Neural progenitor cell (in vitro differentiated cells): ENCODE results near the gene RPUSD1. TPM values are rescaled to one million over a fixed set of nuclear protein-coding genes. Genes with fewer than 3 reads are reported as not detected.
"Not testable (repeated sequence)": the region's sequence is repeated elsewhere in the genome, so short reads cannot be mapped to it uniquely, and the experiment has no call there.

Experiments used
- DNase-seq: peaks from one replicate; pipeline ENCODE4 v3.0.0-alpha.2; 2016; ENCODE audit warnings: low spot score
- H2AFZ ChIP-seq: fragments of 200-600 bp; sonication (generic); replicated peaks from 2 replicates; pipeline ENCODE4 v1.6.1; 2016; ENCODE audit warnings: antibody characterized with exemption
- H3F3A ChIP-seq: fragments of 200-600 bp; sonication (generic); 2 replicates; pipeline ENCODE4 v1.6.1; 2016; ENCODE audit warnings: antibody characterized with exemption, low read depth
- H3K27ac ChIP-seq: fragments of 200-600 bp; sonication (generic); 2 replicates; pipeline ENCODE4 v1.5.1; 2016; ENCODE audit warnings: mild to moderate bottlenecking
- H3K27me3 ChIP-seq: fragments of 200-600 bp; sonication (generic); 2 replicates; pipeline ENCODE4 v1.6.1; 2016; ENCODE audit warnings: mild to moderate bottlenecking, moderate library complexity
- H3K36me3 ChIP-seq: fragments of 200-600 bp; sonication (generic); 2 replicates; pipeline ENCODE4 v1.5.1; 2016
- H3K4me1 ChIP-seq: fragments of 200-600 bp; sonication (generic); 2 replicates; pipeline ENCODE4 v1.6.1; 2016; ENCODE audit warnings: mixed run types
- H3K4me2 ChIP-seq: fragments of 200-600 bp; sonication (generic); 2 replicates; pipeline ENCODE4 v1.6.1; 2016
- H3K4me3 ChIP-seq: fragments of 200-600 bp; sonication (generic); 2 replicates; pipeline ENCODE4 v1.5.1; 2016
- H3K79me2 ChIP-seq: fragments of 200-600 bp; sonication (generic); 2 replicates; pipeline ENCODE4 v1.6.1; 2016; ENCODE audit warnings: low read depth
- H3K9ac ChIP-seq: fragments of 200-600 bp; sonication (generic); 2 replicates; pipeline ENCODE4 v1.6.1; 2016
- H3K9me3 ChIP-seq: fragments of 200-600 bp; sonication (generic); 2 replicates; pipeline ENCODE4 v1.5.1; 2016; ENCODE audit warnings: low read depth
- H4K20me1 ChIP-seq: fragments of 200-600 bp; sonication (generic); 2 replicates; pipeline ENCODE4 v1.6.1; 2016; ENCODE audit warnings: low read depth
- H3K27ac Mint-ChIP-seq: 3 replicates; pipeline ENCODE4 v1.8.0; 2021; ENCODE audit warnings: mixed read lengths
- H3K27me3 Mint-ChIP-seq: 2 replicates; pipeline ENCODE4 v1.8.0; 2022; ENCODE audit warnings: low read depth, mild to moderate bottlenecking, inconsistent platforms, moderate library complexity, mixed read lengths; ENCODE audit not compliant: insufficient read depth
- H3K36me3 Mint-ChIP-seq: 3 replicates; pipeline ENCODE4 v1.8.0; 2021; ENCODE audit warnings: mixed read lengths
- H3K4me1 Mint-ChIP-seq: 3 replicates; pipeline ENCODE4 v1.8.0; 2021; ENCODE audit warnings: mixed read lengths
- H3K4me3 Mint-ChIP-seq: 3 replicates; pipeline ENCODE4 v1.8.0; 2021; ENCODE audit warnings: mild to moderate bottlenecking, moderate library complexity, mixed read lengths
- H3K9me3 Mint-ChIP-seq: 3 replicates; pipeline ENCODE4 v1.8.0; 2020; ENCODE audit warnings: mixed read lengths
- EZH2 ChIP-seq: fragments of 200-600 bp; sonication (generic); IDR thresholded peaks from 2 replicates; pipeline ENCODE4 v1.6.1; 2017; ENCODE audit warnings: antibody characterized with exemption, mild to moderate bottlenecking, moderate library complexity
- EZH2phosphoT487 ChIP-seq: fragments of 200-600 bp; sonication (generic); IDR thresholded peaks from 2 replicates; pipeline ENCODE4 v1.6.1; 2017; ENCODE audit warnings: antibody characterized with exemption
- total RNA-seq: library from RNA; depleted of rRNA; stranded (reverse); fragments of >200 nt; gene quantifications from 2 replicates; pipeline ENCODE4 v1.2.3, GENCODE V29; 2015; ENCODE audit warnings: low replicate concordance
- TF ChIP-seq, protein P1 (sequence below): fragments of 200-600 bp; sonication (generic); IDR thresholded peaks from 2 replicates; pipeline ENCODE4 v1.5.1; 2017; ENCODE audit warnings: antibody characterized with exemption, mild to moderate bottlenecking

The RPUSD1 gene, protein sequence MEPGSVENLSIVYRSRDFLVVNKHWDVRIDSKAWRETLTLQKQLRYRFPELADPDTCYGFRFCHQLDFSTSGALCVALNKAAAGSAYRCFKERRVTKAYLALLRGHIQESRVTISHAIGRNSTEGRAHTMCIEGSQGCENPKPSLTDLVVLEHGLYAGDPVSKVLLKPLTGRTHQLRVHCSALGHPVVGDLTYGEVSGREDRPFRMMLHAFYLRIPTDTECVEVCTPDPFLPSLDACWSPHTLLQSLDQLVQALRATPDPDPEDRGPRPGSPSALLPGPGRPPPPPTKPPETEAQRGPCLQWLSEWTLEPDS
- 5.6 and 22.7 TPM in 2 replicates for total RNA-seq

DNA sequence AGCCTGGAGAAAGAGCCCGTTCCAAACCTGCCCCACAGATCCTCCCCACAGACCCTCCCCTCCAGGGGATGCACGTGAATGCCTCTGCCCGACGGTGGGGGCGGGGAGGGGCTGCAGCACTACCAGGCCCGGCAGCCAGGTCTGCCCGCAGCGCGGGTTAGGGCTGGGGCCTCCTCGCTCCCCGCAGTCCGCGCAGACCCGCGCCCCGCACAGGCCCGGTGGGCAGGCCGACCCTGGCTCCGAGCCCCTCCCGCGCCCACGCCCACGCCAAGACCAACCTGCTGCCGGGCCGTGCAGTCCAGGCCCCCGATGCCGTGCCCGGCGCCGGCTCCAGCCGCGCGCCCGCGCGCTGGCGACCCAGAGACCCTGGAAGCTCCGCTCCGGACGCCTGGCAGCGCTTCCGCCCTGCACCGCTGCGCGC lies at the start of gene RPUSD1:
TSS of gene RPUSD1 (minus strand) at position 404 of the 421 bp plus-strand sequence. CDS start 644 bp downstream, outside the sequence.
- Mint-ChIP-seq H3K4me3 (peak within 1 kb of the TSS; percentile 90), H3K27ac (no peak within 1 kb of the TSS), H3K4me1 (peaks cover 5% of the 10 kb centered on the region), H3K36me3 (peaks cover 6% of the 10 kb centered on the region), H3K27me3 (no peaks in the 10 kb centered on the region), H3K9me3 (no peaks in the 10 kb centered on the region)
- Histone ChIP-seq H4K20me1 (peaks cover 41% of the 10 kb centered on the region), H3K9ac (peak within 1 kb of the TSS; percentile 79), H3K27me3 (no peaks in the 10 kb centered on the region), H3K27ac (no peak within 1 kb of the TSS), H2AFZ (peak within 1 kb of the TSS; percentile 63), H3K79me2 (peaks cover 27% of the 10 kb centered on the region), H3K4me1 (peaks cover 7% of the 10 kb centered on the region), H3F3A (peaks cover 3% of the 10 kb centered on the region), H3K9me3 (no peaks in the 10 kb centered on the region), H3K4me3 (peak within 1 kb of the TSS; percentile 99), H3K4me2 (peak within 1 kb of the TSS; percentile 100), H3K36me3 (no peaks in the 10 kb centered on the region)
- TF ChIP-seq EZH2, result no peak
- TF ChIP-seq, protein P1, sequence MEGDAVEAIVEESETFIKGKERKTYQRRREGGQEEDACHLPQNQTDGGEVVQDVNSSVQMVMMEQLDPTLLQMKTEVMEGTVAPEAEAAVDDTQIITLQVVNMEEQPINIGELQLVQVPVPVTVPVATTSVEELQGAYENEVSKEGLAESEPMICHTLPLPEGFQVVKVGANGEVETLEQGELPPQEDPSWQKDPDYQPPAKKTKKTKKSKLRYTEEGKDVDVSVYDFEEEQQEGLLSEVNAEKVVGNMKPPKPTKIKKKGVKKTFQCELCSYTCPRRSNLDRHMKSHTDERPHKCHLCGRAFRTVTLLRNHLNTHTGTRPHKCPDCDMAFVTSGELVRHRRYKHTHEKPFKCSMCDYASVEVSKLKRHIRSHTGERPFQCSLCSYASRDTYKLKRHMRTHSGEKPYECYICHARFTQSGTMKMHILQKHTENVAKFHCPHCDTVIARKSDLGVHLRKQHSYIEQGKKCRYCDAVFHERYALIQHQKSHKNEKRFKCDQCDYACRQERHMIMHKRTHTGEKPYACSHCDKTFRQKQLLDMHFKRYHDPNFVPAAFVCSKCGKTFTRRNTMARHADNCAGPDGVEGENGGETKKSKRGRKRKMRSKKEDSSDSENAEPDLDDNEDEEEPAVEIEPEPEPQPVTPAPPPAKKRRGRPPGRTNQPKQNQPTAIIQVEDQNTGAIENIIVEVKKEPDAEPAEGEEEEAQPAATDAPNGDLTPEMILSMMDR, result peak; percentile 9
- DNase-seq, result no peak

DNA sequence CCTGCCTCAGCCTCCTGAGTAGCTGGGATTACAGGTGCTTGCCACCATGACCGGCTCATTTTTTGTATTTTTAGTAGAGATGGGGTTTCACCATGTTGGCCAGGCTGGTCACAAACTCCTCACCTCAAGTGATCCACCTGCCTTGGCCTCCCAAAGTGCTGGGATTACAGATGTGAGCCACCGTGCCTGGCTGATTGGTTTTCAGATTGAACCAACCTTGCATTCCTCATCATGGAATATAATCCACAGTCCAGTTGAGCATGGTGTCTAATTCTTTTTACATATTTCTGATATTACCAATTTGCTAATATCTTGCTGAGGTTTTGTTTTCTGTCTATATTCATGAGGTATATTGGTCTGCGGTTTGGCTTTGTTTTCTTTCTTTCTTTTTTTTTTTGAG lies 48.6 kb upstream of the RPUSD1 start:
- H3K27ac Mint-ChIP-seq, H3K4me1 ChIP-seq, H4K20me1 ChIP-seq, DNase-seq, H3K27ac ChIP-seq, H3K9me3 ChIP-seq, H3K36me3 ChIP-seq, H3K4me2 ChIP-seq, H3F3A ChIP-seq, H3K27me3 ChIP-seq, H3K79me2 ChIP-seq, H3K4me1 Mint-ChIP-seq, H3K4me3 ChIP-seq, H3K9ac ChIP-seq, H3K36me3 Mint-ChIP-seq, H3K27me3 Mint-ChIP-seq, H3K4me3 Mint-ChIP-seq, H2AFZ ChIP-seq: not testable (repeated sequence)
- peaks cover 29% of the 10 kb centered on the region for H3K9me3 Mint-ChIP-seq

DNA sequence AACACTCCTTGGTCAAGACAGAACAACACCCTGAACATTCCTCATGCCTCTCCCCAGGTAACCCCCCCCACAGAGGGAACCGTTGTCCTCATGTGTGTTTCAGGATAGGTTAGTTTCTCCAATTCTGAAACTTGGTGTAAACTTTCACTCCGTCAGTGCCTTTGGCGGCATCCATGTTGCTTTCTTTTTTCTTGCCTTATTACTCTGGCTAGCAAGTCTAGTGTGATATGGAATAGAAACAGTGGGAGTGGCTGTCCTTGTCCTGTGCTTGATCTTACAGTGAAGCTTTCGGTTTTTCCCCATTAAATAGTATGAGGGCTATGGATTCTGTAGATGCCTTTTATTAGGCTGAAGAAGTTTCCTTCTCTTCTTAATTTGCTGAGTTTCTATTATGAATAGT lies 48.0 kb upstream of the RPUSD1 start:
- Histone ChIP-seq H3K79me2 (no peaks in the 10 kb centered on the region), H3K4me3 (no peak overlapping the region), H3K27ac (no peak overlapping the region), H3K4me1 (no peaks in the 10 kb centered on the region), H3K4me2 (no peak overlapping the region), H4K20me1 (no peaks in the 10 kb centered on the region), H3F3A (no peaks in the 10 kb centered on the region), H3K36me3 (no peaks in the 10 kb centered on the region), H3K27me3 (no peaks in the 10 kb centered on the region), H3K9ac (no peak overlapping the region), H3K9me3 (no peaks in the 10 kb centered on the region), H2AFZ (no peak overlapping the region)
- no peak for DNase-seq
- Mint-ChIP-seq H3K4me1 (no peaks in the 10 kb centered on the region), H3K4me3 (no peak overlapping the region), H3K9me3 (peaks cover 29% of the 10 kb centered on the region), H3K27ac (no peak overlapping the region), H3K36me3 (peaks cover 2% of the 10 kb centered on the region), H3K27me3 (peaks cover 2% of the 10 kb centered on the region)
- no peak for TF ChIP-seq EZH2
- TF ChIP-seq, protein P1, result no peak
- no peak for TF ChIP-seq EZH2phosphoT487

DNA sequence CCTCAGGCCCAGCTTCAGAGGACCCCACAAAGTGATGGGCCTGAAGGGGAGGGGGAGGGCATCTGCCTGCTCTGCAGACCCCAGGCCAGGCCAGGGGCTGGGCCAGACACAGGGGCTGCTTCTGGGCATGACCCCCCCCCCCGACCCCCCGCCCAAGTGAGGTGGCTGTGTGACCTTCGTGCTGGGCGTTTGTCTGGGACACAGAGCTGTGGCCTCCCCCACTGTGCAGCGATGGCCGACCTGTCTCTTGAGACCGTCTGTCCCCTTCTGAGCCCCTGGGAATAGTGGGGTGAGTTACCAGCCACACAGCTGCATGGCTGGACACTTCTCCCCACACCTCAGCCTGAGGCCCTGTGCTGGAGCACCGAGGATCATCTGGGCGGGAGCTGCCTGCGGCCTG lies 47.2 kb upstream of the RPUSD1 start:
- no peak overlapping the region for H3K27ac ChIP-seq
- no peaks in the 10 kb centered on the region for H3K4me1 ChIP-seq
- TF ChIP-seq, protein P1, result no peak
- TF ChIP-seq EZH2phosphoT487 (no peak), EZH2 (no peak)
- H3K79me2 ChIP-seq, result no peaks in the 10 kb centered on the region
- no peak overlapping the region for H3K9ac ChIP-seq
- no peak overlapping the region for H3K4me3 ChIP-seq
- no peaks in the 10 kb centered on the region for H3K27me3 ChIP-seq
- H3K36me3 ChIP-seq, result no peaks in the 10 kb centered on the region
- Mint-ChIP-seq H3K27ac (no peak overlapping the region), H3K4me3 (no peak overlapping the region), H3K4me1 (no peaks in the 10 kb centered on the region), H3K9me3 (peaks cover 29% of the 10 kb centered on the region), H3K36me3 (peaks cover 2% of the 10 kb centered on the region), H3K27me3 (peaks cover 2% of the 10 kb centered on the region)
- DNase-seq, result no peak
- no peaks in the 10 kb centered on the region for H3F3A ChIP-seq
- no peak overlapping the region for H2AFZ ChIP-seq
- no peak overlapping the region for H3K4me2 ChIP-seq
- H4K20me1 ChIP-seq, result no peaks in the 10 kb centered on the region
- H3K9me3 ChIP-seq, result no peaks in the 10 kb centered on the region
